Left cardiac atrium (tissue), 4 donors: ENCODE data around the gene TPRG1L. TPM values are rescaled to one million over a fixed set of nuclear protein-coding genes. Genes with fewer than 3 reads are reported as not detected.

Experiments used
- ATAC-seq, 2 donors: fragments of 200-7000 bp; cut with Tn5 transposase; one replicate each; pipeline ENCODE4 v1.9.1; 2020; ENCODE audit warnings: mild to moderate bottlenecking in 2 of 2, moderate library complexity in 2 of 2
- DNase-seq: peaks from one replicate; pipeline ENCODE4 v3.0.0-alpha.2; 2020
- intact Hi-C, 2 donors: fragments of 100-400 bp; cut with DNase I; formaldehyde crosslinking; loops; one replicate each; pipeline versions ENCODE4 v1.14.1 to v1.15.1; 2022 to 2023
- total RNA-seq, 2 donors: library from RNA; stranded (reverse); fragmentation: NEBNext Ultra II Directional; extraction: Animal tissue kit (Norgen Biotek cat#: 25700); gene quantifications; one replicate each; pipeline ENCODE4 v1.2.1, GENCODE V29; 2021
- donor health status: DM: no; HTN: yes; CAD: no.
- donor health status: DM: no; HTN: yes; CAD: no; lungs with severe emphysema.
- donor health status: DM: yes; HTN: yes; CAD: no.
- donor health status: Dilated cardiomyopathy.

The TPRG1L gene
- total RNA-seq, 2 donors from 2014 or later = 41.3 to 42.6 TPM

GRCh38 chr1:3652548-3653285 is 27.9 kb downstream of the TPRG1L start:
- intact Hi-C loops = no loop called here
- no peak for DNase-seq
- ATAC-seq = no peak

DNA sequence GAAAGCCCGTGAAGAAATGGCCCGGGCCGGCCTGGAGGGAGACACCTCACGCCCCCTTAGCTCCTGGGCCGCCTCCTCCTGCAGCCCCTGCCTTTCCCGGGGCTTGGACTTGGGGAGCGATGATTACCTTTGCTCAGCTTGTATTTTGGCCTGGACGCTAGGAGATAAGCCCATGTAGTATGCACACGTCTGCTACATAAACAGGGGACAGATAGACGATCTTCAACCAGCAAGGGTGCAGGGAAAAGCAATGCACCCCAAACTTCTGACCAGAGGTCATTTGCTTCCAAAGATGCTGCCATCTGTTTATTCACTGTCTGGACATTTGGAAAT is 28.4 kb downstream of the TPRG1L start:
- ATAC-seq = no peak

DNA sequence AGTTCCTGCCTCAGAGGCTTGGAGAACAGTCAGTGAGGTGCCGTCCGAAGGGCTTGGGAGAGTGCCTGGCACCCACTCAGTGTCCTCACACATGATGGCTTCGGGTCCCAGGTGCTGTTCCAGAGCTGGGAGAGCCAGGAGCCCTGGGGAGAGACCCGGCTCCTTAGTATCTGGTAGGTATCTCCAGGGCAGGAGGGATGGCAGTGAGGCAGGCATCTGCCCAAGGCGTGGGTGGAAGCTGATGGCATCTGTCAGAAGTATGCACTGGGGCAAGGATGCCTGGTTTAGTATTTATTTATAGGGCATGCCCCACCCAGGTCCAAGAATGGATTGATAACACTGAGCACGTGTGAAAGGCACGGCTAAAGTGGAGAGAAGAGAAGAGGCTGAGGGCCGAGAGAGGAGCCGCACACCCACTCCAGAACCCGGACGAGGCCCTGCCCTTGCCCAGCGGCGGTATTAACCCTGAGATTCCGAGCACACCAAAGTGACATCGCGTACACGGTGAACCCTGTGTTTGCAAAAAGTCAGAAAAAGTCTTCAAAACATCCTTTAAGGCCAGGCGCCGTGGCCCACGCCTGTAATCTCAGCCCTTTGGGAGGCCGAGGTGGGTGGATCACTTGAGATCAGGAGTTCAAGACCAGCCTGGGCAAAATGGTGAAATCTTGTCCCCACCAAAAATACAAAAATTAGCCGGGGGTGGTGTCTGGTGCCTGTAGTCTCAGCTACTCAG is 29.9 kb downstream of the TPRG1L start:
- ATAC-seq (peak; percentile 16 to 21), DNase-seq (no peak)
- intact Hi-C loops = no loop called here

More for the DNA sequence above, 28.4 kb downstream of the TPRG1L start:
- no peak for DNase-seq
- intact Hi-C loops = no loop called here

DNA sequence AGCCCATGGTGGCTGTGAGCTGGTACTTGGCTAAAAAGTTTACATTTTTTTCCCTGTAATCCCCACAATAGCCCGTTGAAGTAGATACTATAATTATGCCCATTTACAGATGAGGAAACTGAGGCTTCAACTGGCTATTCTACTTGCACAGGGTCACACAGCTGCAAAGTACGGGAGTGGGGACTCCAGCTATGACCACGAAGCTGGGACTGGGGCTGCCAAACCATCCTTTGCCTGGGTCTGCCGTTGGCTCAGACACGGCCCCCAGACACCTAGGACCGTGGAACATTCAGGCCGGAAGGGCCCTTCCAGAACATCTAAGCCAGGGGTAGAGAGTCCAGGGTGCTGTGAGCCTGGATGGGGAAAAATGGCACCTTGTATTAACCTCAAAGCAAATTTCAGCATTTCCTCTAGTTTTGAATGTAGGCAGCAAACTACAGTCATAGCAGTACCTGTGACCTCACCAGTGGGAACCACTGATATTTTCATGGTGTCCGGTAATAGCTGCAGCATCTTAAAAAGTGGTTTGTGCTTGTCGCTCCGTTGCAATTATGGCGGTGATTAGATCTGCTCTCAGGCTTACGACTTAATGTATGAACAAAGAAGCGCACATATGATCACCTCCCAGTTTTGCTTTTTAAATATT is 31.8 kb downstream of the TPRG1L start:
- no peak for DNase-seq
- intact Hi-C loops = no loop called here
- ATAC-seq = no peak

GRCh38 chr1:3657096-3657475 is 32.3 kb downstream of the TPRG1L start:
- ATAC-seq = no peak
- DNase-seq = no peak
- intact Hi-C loops = no loop called here

GRCh38 chr1:3657578-3658230 is 32.9 kb downstream of the TPRG1L start:
- intact Hi-C loops = no loop called here
- DNase-seq = no peak
- ATAC-seq = no peak

- intact Hi-C loops = no loop called here
- DNase-seq = no peak
Observed at GRCh38 chr1:3658231-3658615, 33.4 kb downstream of the TPRG1L start.

DNA sequence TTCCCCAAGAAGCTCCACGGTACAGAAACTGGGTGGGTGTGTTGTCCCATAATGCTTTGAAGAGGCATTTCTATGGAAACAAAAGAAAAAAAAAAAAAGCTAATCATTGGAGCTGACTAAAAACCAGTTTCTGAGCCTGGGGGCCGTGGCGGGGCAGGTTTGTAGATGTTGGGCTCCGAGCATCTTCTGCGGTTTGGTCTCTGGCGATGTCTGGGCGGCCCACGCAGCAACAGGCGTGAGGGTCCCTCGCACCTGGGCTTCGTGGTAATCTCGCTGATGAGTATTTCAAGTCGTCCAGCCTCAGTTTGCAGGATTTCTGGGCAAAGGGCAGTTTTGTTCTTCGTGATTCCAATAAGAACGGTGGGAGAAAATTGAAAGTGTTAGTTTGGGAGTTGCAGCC is 34.3 kb downstream of the TPRG1L start:
- intact Hi-C loops = no loop called here
- ATAC-seq (no peak), DNase-seq (no peak)

More at GRCh38 chr1:3658231-3658615, 33.4 kb downstream of the TPRG1L start:
- no peak for ATAC-seq

GRCh38 chr1:3660704-3661103 is 35.9 kb downstream of the TPRG1L start:
- no peak for ATAC-seq
- no peak for DNase-seq
- intact Hi-C loops = no loop called here

GRCh38 chr1:3661631-3662030 is 36.8 kb downstream of the TPRG1L start:
- DNase-seq = no peak
- intact Hi-C loops = no loop called here
- ATAC-seq = no peak

DNA sequence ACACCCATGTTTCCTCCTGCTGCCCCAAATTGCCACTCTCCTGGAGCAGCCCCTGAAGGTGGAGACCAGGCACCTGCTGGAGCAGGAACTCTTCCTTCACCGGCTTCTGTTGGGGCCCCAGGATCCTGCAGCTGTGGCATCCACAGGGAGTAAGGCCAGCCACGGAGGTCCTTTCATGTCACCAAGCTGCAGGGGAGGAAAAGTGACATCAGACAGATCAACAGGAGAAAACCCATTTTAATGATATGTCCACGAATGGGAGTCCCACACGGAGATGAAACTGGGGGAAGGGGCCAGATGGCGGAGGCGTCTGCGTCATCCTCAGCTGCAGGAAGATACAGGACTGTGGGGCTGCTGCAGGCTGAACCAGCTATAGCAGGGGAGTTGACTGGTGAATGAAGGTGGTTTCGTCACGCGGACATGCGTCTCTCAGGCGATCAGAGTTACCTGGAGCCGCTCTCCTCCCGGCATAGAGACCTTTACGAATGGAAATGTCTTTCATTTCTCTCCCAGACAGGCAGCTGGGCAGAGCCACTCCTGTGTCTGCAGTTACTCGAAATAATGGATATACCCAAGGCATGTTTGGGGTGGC is 37.4 kb downstream of the TPRG1L start:
- peak; percentile 10 for DNase-seq
- intact Hi-C loops = no loop called here
- ATAC-seq = no peak

DNA sequence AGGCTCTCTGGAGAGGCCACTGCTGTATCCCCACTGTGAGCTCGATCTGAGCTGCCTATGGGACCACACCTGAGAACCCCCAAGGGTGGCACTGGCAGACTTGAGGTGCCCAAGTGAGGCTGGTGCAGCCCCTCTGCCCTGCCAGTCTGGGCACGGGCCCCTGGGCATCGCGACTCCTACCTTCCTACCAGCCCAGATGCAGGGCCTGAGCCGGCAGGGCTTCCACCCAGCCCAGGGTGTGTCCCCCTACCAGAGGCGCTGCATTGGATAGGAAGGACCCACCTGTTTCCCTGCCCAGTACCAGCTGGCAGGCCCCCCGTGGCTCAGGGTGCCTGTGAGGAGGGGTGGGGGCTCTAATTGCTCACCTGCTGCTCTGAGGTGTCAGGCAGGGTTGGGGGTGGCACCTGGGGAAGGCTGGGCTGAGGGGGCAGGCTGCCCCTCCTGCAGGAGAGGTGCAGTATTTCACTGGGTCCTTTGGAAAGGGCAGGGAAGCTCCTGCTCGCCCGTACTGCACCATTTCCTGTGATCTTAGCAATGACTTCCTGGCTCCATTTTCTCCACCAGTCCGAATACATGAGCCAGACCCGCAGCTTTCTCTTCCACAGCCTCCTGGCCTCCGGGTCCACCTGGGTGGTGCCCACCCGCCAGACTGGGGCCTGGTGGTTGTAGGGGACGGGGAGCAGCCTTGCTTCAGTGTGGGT is 39.3 kb downstream of the TPRG1L start:
- intact Hi-C loops = no loop called here
- ATAC-seq (no peak), DNase-seq (peak; percentile 13)

GRCh38 chr1:3664700-3665375 is 40.0 kb downstream of the TPRG1L start:
- ATAC-seq = no peak
- DNase-seq = peak; percentile 3
- intact Hi-C loops = no loop called here

GRCh38 chr1:3668148-3668547 is 43.3 kb downstream of the TPRG1L start:
- DNase-seq (peak; percentile 8), ATAC-seq (no peak)
- intact Hi-C loops = no loop called here

GRCh38 chr1:3668585-3669300 is 43.9 kb downstream of the TPRG1L start:
- intact Hi-C loops = no loop called here
- ATAC-seq = peak; percentile 87 to 92
- peak; percentile 79 for DNase-seq

DNA sequence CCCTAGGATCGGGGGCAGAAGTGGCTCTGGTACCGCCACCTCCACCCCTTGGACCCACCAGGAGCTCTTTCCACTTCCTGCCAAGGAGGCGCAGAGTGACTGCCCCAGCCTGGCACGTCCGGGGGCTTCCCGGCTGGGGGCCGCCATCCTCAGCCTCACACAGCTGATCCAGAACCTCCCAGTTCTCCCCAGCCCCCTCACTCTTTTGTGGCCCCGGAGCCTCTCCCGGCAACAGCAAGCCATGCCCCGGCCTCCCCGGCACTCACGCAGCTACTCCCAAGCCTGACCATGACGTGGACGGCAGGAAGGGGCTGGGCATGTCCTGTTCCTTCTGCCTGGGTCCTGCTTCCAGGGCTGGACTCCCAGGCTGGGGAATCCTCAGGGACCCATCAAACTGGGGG is 44.6 kb downstream of the TPRG1L start:
- intact Hi-C loops = no loop called here
- ATAC-seq (no peak), DNase-seq (peak; percentile 20)

DNA sequence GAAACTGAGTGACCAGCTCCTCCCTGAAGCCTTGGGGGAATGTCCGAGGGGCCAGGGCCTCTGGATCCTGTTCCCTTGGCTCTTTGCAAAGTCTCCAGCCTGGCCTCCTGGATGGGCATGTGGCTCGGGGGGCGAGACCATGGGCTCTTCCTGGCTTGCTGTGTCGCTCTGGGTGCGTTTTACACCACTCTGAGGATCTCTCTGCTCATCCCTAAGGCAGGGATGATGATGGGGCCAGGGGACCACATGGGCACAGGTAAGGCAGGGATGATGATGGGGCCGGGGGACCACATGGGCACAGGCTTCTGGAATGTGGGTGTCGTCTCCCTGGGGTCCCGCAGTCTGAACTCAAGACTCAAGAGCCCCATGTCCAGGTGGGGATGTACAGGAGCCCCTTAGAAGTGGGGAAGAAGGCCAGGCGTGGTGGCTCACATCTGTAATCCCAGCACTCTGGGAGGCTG is 45.2 kb downstream of the TPRG1L start:
- DNase-seq = peak; percentile 5
- intact Hi-C loops = no loop called here
- no peak for ATAC-seq

GRCh38 chr1:3670823-3671265 is 46.0 kb downstream of the TPRG1L start:
- ATAC-seq (no peak), DNase-seq (peak; percentile 25)
- intact Hi-C loops = no loop called here
